ENCODE results near the gene ZP1. TPM values are rescaled to one million over a fixed set of nuclear protein-coding genes. Genes with fewer than 3 reads are reported as not detected.
"Not testable (repeated sequence)": the region's sequence is repeated elsewhere in the genome, so short reads cannot be mapped to it uniquely, and the experiment has no call there.

Gene ZP1
- under 1 TPM in 1 of 2 donors, not detected in 1; 0.16 TPM for total RNA-seq

GRCh38 chr11:60866911-60867870 is at the start of gene ZP1:
TSS of gene ZP1 (plus strand) at chr11:60867542. CDS start at chr11:60867562, 20 bp downstream.
- H3K27me3 Mint-ChIP-seq, result peaks cover 2% of the 10 kb centered on the region
- no peak within 1 kb of the TSS for H3K4me3 Mint-ChIP-seq
- no peak for ATAC-seq (replicated peaks)
- H3K36me3 Mint-ChIP-seq (ENCODE audit: low read depth), result no peaks in the 10 kb centered on the region
- H3K9me3 Mint-ChIP-seq, result no peaks in the 10 kb centered on the region
- no peaks in the 10 kb centered on the region for H3K4me1 Mint-ChIP-seq
- H3K27ac Mint-ChIP-seq, result no peak within 1 kb of the TSS

GRCh38 chr11:60818057-60818456 is 49.3 kb upstream of the ZP1 start:
- Mint-ChIP-seq H3K4me1 (no peaks in the 10 kb centered on the region), H3K27me3 (no peaks in the 10 kb centered on the region), H3K27ac (no peak overlapping the region), H3K4me3 (no peak overlapping the region), H3K9me3 (no peaks in the 10 kb centered on the region), H3K36me3 (ENCODE audit: low read depth) (no peaks in the 10 kb centered on the region)
- no peak for ATAC-seq (replicated peaks)

GRCh38 chr11:60821827-60822599 is 45.3 kb upstream of the ZP1 start:
- no peak overlapping the region for H3K4me3 Mint-ChIP-seq
- H3K27ac Mint-ChIP-seq, result no peak overlapping the region
- H3K9me3 Mint-ChIP-seq, result no peaks in the 10 kb centered on the region
- H3K4me1 Mint-ChIP-seq, result no peaks in the 10 kb centered on the region
- no peaks in the 10 kb centered on the region for H3K36me3 Mint-ChIP-seq (ENCODE audit: low read depth)
- no peaks in the 10 kb centered on the region for H3K27me3 Mint-ChIP-seq
- ATAC-seq (replicated peaks), result no peak

- H3K4me3 Mint-ChIP-seq; ATAC-seq (replicated peaks); H3K36me3 Mint-ChIP-seq (ENCODE audit: low read depth); H3K4me1 Mint-ChIP-seq; H3K27me3 Mint-ChIP-seq; H3K27ac Mint-ChIP-seq; H3K9me3 Mint-ChIP-seq: not testable (repeated sequence)
Measured at GRCh38 chr11:60823745-60824306, 43.5 kb upstream of the ZP1 start.

GRCh38 chr11:60825118-60825517 is 42.2 kb upstream of the ZP1 start:
- Mint-ChIP-seq H3K27ac (no peak overlapping the region), H3K36me3 (ENCODE audit: low read depth) (no peaks in the 10 kb centered on the region), H3K4me3 (no peak overlapping the region), H3K27me3 (peaks cover 4% of the 10 kb centered on the region), H3K4me1 (no peaks in the 10 kb centered on the region), H3K9me3 (no peaks in the 10 kb centered on the region)
- ATAC-seq (replicated peaks), result no peak

GRCh38 chr11:60825790-60826189 is 41.6 kb upstream of the ZP1 start:
- Mint-ChIP-seq H3K36me3 (ENCODE audit: low read depth) (no peaks in the 10 kb centered on the region), H3K27ac (no peak overlapping the region), H3K27me3 (peaks cover 4% of the 10 kb centered on the region), H3K4me1 (no peaks in the 10 kb centered on the region), H3K9me3 (no peaks in the 10 kb centered on the region), H3K4me3 (no peak overlapping the region)
- no peak for ATAC-seq (replicated peaks)

- ATAC-seq (replicated peaks), result peak; percentile 10
Measured at GRCh38 chr11:60830478-60831142, 36.7 kb upstream of the ZP1 start.

GRCh38 chr11:60831143-60831500 is 36.2 kb upstream of the ZP1 start:
- ATAC-seq (replicated peaks), result peak; percentile 91
- H3K4me1 Mint-ChIP-seq, result no peaks in the 10 kb centered on the region
- no peak overlapping the region for H3K4me3 Mint-ChIP-seq
- no peaks in the 10 kb centered on the region for H3K36me3 Mint-ChIP-seq (ENCODE audit: low read depth)
- H3K9me3 Mint-ChIP-seq, result no peaks in the 10 kb centered on the region
- H3K27me3 Mint-ChIP-seq, result peaks cover 12% of the 10 kb centered on the region
- H3K27ac Mint-ChIP-seq, result no peak overlapping the region

More at GRCh38 chr11:60830478-60831142, 36.7 kb upstream of the ZP1 start:
- Mint-ChIP-seq H3K4me1 (no peaks in the 10 kb centered on the region), H3K27me3 (peaks cover 12% of the 10 kb centered on the region), H3K4me3 (no peak overlapping the region), H3K27ac (no peak overlapping the region), H3K9me3 (no peaks in the 10 kb centered on the region), H3K36me3 (ENCODE audit: low read depth) (no peaks in the 10 kb centered on the region)

- H3K9me3 Mint-ChIP-seq, result no peaks in the 10 kb centered on the region
- H3K27me3 Mint-ChIP-seq, result peaks cover 12% of the 10 kb centered on the region
- H3K4me1 Mint-ChIP-seq, result no peaks in the 10 kb centered on the region
- H3K27ac Mint-ChIP-seq, result no peak overlapping the region
- peak; percentile 18 for ATAC-seq (replicated peaks)
- H3K4me3 Mint-ChIP-seq, result no peak overlapping the region
- H3K36me3 Mint-ChIP-seq (ENCODE audit: low read depth), result no peaks in the 10 kb centered on the region
Measured at GRCh38 chr11:60831501-60832079, 35.8 kb upstream of the ZP1 start.

GRCh38 chr11:60834742-60835533 is 32.4 kb upstream of the ZP1 start:
- H3K4me3 Mint-ChIP-seq, result no peak overlapping the region
- H3K27ac Mint-ChIP-seq, result no peak overlapping the region
- peaks cover 8% of the 10 kb centered on the region for H3K27me3 Mint-ChIP-seq
- ATAC-seq (replicated peaks), result no peak
- no peaks in the 10 kb centered on the region for H3K36me3 Mint-ChIP-seq (ENCODE audit: low read depth)
- H3K4me1 Mint-ChIP-seq, result no peaks in the 10 kb centered on the region
- H3K9me3 Mint-ChIP-seq, result no peaks in the 10 kb centered on the region

- Mint-ChIP-seq H3K27me3 (peaks cover 8% of the 10 kb centered on the region), H3K4me3 (no peak overlapping the region), H3K36me3 (ENCODE audit: low read depth) (no peaks in the 10 kb centered on the region), H3K4me1 (no peaks in the 10 kb centered on the region), H3K27ac (no peak overlapping the region), H3K9me3 (no peaks in the 10 kb centered on the region)
- no peak for ATAC-seq (replicated peaks)
Measured at GRCh38 chr11:60835534-60835846, 31.9 kb upstream of the ZP1 start.

GRCh38 chr11:60836866-60837515 is 30.4 kb upstream of the ZP1 start:
- ATAC-seq (replicated peaks), result no peak
- Mint-ChIP-seq H3K27ac (no peak overlapping the region), H3K36me3 (ENCODE audit: low read depth) (peaks cover 5% of the 10 kb centered on the region), H3K27me3 (peaks cover 8% of the 10 kb centered on the region), H3K4me3 (no peak overlapping the region), H3K4me1 (peaks cover 11% of the 10 kb centered on the region), H3K9me3 (peaks cover 4% of the 10 kb centered on the region)

GRCh38 chr11:60838132-60838531 is 29.2 kb upstream of the ZP1 start:
- Mint-ChIP-seq H3K4me1 (peaks cover 11% of the 10 kb centered on the region), H3K27ac (no peak overlapping the region), H3K4me3 (no peak overlapping the region), H3K36me3 (ENCODE audit: low read depth) (peaks cover 17% of the 10 kb centered on the region), H3K9me3 (peaks cover 4% of the 10 kb centered on the region), H3K27me3 (peaks cover 1% of the 10 kb centered on the region)
- no peak for ATAC-seq (replicated peaks)
